K562 treated with DMSO at 1 percent for 24 hours (cell line): ENCODE measurements around the gene MYO16. TPM values are rescaled to one million over a fixed set of nuclear protein-coding genes. Genes with fewer than 3 reads are reported as not detected.

Experiments
- total RNA-seq: library from RNA; unstranded; fragments of 300-600 nt; gene quantifications from 2 replicates; pipeline ENCODE4 v1.2.3, GENCODE V29; 2022; ENCODE audit warnings: low read depth; ENCODE audit not compliant: insufficient read depth

Gene MYO16
- 0.93 and 1.6 TPM in 2 replicates for total RNA-seq

GRCh38 chr13:108629181-108629752, at the start of gene MYO16:
Gene MYO16 (plus strand): TSS chr13:108629611. CDS start chr13:108629845, 234 bp downstream.

